Middle frontal gyrus (tissue), 1 donor: Measurements from ENCODE around the gene LCK.
A peak's percentile ranks its signal among the peaks of the same experiment; 100 is the strongest.

Experiments
- DNase-seq: peaks from one replicate; pipeline ENCODE4 v3.0.0-alpha.2; 2015; ENCODE audit warnings: low spot score; ENCODE audit errors: extremely low spot score

The LCK gene

DNA sequence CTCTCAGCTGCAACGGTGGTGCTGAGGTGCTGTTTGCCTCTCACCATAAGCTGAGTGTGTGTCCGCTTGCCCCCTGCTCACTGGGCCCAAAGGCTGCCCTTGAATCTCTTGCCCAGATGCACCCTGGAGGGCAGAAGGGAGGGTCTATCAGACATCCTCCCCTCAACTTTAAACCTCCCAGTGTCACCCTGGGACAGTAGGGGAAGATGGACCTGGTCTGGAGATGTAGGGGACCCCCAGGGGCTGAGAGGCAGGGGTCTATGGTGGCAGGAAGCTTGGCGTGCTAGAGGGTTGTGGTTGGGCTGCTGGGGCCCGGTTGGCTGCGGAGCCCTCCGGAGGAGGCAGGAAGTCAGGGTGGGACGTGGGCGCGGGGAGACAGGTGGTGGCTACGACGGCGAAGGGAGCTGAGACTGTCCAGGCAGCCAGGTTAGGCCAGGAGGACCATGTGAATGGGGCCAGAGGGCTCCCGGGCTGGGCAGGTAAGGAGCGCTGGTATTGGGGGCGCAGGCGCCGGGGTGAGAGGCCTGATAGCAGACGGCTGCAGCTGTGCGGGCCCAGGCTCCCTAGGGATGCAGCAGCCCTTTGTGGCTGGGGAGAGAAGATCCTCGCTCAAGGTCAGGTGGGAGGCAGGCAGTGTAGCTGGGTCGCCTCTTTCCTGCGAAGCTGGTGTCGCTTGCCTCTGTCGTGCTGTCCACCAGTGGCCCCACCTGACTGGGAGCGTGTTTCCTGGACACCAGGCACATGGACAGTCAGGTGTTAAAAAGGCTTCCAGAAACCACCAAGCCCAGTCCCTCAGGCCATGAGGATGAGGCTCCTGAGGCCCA, at the start of gene LCK:
Gene LCK, plus strand, starts transcription at position 373 of the 824 bp plus-strand sequence. CDS start 23,065 bp downstream, outside the sequence.
- DNase-seq = no peak

DNA sequence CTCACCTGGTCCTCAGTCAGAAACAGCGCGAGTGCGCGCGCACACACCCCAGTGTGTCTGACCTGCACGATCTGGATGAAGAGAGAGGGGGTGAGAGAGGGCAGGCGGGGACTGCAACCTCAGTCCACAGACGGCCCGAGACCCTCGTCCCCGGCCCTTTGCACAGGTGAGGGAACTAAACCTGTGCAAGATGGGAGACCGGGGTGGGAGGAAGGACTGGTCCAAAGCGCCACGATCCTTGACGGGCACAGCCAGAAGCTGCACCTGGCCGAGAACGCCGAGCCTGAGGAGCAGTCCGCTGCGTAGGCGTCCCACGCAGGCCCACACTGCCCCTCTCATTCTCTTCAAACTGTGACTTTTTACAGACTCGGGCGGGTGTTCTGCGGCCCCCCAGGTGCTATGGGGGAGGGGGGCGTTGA, 46.1 kb upstream of the LCK start:
- DNase-seq = no peak

DNA sequence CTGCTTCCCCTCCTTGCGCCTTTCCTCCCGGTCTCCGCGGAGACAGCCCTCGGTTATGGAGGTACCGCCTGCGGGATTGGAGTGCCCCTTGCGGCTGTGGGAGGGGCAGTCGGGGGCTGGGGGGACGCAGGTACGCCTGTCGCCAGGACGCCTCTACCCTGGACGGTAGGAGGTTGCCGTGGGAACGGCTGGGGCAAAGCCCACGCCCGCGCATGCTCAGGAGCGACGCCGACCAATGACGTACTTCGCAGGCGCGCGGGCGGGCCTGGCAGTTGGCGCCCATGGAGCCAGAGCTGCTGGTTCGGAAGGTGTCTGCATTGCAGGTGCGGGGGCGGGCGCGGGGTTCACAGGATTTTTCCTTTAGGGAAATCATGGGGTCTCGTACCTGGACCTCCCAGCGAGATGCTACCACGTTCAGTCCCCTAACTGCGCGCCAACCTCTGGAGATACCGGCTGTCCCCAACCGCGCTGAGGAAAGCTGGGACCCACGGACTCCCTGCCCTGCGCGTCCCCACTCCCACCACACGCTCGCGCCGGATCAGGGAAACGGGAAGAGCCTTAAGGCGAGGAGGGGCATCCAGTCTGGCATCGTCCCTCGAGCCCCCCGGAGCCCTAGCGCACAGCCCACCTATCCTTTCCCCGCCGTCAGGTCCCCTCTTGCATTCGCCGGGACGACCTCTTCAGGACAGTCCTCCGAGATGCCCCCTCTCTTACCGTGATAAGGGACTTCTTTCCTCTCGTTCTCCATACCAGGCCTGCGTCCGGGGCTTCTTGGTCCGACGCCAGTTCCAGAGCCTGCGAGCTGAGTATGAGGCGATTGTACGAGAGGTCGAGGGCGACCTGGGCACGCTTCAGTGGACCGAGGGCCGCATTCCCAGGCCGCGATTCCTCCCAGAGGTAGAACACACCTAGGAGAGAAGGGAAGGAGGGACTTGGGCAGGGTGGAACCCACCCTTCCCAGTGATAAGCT, 45.4 kb upstream of the LCK start, which contains the start of gene IQCC:
Gene IQCC, plus strand, starts transcription at position 271 of the 970 bp plus-strand sequence. Its CDS starts 11 bp downstream, at position 282.
- DNase-seq = peak; percentile 81

DNA sequence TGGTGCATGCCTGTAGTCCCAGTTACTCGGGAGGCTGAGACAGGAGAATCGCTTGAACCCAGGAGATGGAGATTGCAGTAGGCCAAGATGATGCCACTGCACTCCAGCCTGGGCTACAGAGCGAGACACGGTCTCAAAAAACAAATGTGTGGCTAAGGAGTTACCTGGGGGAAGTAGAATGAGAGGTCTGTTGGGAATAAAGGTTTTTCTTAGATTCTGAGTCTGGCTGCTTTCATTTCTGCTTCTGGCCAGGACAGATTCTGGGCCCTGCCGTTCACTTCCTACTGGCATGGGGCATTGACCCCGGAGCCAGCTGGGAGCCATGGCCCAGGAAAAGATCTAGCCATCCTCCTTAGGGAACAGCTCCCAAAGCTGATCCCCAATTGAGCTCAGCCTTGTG, 42.6 kb upstream of the LCK start:
- DNase-seq = no peak

DNA sequence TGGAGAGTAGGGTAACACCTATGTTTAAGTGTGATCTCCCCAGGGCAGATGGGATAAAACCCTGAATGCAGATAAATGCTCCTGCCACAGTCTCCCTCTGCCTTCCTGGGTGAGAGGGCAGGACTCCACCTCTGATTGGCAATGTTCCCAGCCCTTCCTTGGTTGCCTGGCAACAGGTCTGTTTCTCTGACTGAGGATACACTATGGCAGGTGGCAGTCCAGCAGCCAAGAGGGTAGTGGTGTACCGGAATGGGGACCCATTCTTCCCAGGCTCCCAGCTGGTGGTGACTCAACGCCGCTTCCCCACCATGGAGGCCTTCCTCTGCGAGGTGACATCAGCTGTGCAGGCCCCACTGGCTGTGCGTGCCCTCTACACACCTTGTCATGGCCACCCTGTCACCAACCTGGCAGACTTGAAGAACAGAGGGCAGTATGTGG, 42.2 kb upstream of the LCK start, which contains the start of gene DCDC2B:
Gene DCDC2B, plus strand, starts transcription at position 199 of the 438 bp plus-strand sequence. Its CDS starts 5 bp downstream, at position 204.
- DNase-seq = no peak

DNA sequence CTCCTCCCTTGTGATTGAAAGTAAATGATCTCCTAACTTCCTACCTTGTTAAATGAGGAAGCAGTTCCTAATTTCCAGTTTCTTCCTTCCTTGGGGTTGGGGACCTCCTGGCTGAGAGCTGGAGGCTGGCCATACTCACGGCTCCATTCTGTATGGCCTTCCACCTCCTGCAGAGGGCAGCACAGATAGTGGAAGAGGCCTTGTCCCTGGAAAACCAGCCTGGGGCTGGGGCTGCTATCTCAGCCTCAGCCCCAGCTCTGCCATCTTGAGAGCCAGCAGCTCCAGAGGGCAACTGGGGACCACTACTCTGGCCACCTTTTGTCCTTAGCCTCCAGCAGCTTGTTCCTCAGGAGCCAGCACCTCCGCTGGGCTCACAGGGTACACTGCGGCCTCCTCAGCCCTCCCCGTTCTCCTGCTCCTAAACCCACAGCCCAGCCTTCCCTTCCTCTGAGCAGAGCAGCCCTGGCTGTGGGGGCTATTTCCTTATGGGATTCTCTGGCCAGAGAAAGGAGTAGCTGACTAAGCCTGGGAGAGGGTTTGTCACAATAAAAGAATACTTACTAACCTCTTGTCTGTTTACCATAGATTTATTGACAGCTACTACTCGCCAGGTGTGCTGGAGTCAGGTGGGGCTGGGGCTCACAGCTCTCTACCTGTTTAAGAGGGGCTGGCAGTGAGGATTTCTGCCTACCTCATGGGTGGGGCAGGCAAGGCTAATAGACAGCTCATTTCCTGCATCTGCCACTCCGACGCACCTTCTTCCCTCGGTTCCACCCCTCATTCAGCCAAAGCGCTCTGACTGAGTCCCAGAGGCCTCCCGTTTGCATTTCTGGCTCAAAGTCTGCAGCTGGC, 35.2 kb upstream of the LCK start:
- DNase-seq = no peak

DNA sequence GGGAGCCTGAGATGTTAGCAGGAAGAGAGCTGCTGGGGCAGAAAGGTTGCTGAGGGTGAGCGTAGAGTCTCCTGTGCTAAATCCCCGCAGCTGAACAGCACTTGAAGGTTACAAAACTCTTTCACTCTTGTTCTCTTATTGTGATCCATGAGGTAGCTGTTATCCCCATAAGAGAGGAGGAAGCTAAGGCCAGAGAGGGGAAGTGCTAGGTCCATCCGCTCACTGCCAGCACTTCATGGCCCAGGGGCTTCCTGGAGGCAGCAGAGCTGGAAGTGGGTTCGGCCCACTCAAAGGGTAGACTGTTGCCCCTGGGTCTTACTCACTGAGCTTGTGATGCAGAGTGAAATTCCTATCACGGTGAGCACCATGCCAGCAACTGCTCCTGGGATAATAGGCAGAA, 34.5 kb upstream of the LCK start:
- DNase-seq = no peak

DNA sequence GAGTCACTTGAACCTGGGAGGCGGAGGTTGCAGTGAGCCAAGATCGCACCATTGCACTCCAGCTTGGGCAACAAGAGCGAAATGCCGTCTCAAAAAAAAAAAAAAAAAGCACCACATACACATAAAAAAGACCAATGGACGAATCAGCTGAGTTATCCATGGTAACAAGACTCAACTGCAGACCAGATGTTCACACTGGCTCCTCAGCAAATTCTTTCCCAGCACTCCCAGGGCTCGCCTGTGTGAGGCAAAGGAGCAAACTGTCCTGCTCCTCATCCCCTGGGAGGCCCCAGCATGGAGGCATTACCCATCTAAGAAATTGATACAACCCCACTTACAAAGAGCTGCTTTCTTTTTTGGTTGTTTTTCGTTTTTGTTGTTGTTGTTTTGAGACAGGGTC, 32.0 kb upstream of the LCK start:
- DNase-seq = no peak

DNA sequence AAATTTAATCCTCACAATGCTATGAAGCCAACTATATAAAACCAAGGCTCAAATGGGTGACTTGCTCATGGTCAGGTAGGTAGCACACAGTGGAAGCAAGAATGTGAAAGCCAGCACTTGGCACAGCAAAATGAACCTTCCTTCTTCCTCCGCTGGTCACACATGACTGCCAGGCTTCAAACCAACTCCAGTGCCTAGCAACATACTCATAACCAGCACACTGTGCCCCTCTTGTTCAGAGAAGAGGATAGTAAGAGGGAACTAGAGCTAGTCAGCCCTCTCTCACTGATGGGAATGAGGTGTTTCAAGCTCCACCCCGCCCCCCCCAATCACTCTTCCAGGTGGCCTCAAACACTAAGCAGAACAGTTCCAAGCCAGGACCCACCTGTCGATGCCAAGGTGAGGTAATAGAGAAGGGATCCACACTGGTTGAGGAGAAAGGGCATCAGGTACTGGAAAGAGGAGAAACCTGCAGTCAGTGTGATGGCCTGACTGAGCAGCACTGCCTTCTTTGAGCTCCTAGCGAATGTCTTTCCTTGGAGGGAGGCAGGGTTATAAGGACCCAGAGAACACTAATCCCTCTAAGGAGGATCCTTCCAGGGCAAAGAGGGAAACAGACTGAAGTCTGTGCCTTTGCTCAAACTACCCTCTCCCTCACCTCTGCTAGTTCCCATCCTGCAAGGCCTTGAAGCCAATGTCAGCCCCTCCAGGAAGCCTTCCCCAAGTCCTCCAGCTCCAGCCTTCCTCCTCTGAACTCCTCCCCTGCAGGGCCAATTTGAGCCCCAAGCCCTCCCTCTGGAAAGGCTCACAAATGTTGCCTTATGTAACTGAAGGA, 30.1 kb upstream of the LCK start:
- no peak for DNase-seq

DNA sequence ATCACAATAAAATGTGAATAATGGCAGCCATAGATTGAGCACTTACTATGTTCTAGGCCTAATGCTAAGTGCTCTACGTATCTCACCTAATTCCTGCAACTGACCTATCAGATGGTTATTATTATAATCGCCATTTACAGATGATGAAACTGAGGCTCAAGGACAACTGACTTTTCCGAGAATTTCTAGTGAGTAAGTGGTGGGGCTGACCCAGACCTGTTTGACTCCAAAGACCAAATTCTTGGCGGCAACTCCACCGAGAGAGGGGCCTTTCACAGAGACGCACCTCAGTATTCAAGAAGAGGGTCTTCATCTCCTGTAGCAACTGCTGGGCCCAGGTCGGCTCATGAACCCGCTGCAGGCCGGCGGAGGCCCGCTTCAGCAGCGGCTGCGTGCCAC, 29.5 kb upstream of the LCK start:
- no peak for DNase-seq

DNA sequence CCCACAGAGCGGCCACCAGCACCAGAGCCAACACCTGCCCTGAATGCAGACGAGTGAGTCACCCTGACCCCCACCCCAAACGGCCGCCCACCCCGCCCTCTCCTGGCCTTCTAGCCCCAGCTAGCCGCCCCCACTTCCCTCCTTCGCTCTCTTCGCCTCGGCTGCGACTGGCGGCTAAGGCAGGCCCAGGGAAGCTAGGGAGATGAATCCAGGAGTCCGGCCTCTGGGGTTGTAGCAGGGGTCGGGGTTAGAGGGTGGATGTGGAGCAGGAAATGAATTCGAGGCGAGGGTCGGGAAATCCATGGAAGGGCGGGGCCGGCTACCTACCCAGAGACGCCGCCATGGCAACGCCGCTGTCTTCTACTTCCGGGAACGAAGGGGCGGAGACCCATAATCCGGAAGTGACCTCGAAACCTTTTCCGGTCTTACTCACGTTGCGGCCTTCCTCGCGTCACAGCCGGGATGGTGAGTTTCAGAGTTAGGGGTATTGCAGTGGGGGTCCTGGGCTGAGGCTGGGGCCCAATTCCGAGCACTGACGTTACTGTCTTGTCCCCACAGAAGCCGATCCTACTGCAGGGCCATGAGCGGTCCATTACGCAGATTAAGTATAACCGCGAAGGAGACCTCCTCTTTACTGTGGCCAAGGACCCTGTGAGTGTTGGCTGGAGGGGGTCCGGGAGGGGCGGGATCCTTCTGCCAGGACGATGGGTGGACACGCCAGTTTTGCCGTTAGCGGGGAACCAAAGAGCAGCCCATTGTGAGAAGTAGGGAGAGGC, 28.9 kb upstream of the LCK start, which contains the start of the genes EIF3I and TMEM234:
Gene EIF3I, plus strand, starts transcription at position 428 of the 776 bp plus-strand sequence. Its CDS starts 35 bp downstream, at position 463.
Gene TMEM234, minus strand, starts transcription at position 374 of the 776 bp plus-strand sequence. Its CDS starts 31 bp downstream, at position 343.
- DNase-seq = peak; percentile 87

DNA sequence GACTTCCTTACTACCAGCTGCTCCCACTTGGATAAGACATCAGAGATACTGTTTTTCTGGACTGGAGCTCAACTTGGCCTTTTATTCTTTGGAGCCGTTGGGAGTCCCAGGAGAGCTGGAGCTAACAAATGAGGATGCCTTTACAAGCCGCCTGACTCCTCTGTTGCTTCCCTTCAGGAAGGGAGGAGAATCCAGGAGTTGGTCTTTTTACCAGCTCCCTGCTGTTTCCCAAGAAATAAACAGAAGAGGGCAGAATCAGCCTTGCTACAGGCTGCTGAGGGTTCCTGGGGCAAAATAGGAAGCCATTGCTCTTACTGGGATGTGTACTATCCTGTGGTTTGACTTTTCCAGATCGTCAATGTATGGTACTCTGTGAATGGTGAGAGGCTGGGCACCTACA, 27.4 kb upstream of the LCK start:
- DNase-seq = no peak

DNA sequence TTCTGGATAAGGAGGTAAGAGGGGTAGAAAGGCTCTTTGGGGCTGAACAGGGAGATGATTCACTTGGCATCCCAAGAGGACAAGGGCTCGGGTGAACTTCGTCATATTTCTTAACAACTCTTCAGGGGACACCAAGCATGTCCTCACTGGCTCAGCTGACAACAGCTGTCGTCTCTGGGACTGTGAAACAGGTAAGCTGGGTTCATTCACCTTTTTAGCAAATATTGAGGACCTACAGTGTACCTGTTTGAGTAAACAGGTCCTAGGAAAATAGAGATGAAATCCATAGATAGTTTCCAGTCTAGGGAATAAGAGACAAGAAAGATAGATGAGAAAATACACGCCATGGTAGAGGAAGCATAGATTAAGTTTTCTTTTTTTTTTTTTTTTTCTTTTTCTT, 26.8 kb upstream of the LCK start:
- DNase-seq = no peak

DNA sequence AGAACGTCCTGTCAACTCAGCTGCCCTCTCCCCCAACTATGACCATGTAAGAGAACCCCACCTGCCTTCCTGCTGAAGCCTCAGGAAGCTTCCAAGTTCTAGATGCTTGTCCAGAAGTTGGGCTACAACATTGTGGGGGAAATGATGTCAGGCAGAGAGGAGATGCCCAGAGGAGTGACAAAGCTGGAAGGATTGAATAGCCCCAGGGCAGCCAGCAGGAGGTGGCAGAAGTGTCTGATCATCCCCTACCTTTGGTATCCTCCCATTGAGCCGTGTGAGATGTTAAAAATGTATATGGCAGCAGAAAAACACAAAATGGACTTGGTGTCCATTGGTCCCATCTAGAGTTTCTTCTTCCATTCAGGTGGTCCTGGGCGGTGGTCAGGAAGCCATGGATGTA, 22.3 kb upstream of the LCK start:
- DNase-seq = no peak

DNA sequence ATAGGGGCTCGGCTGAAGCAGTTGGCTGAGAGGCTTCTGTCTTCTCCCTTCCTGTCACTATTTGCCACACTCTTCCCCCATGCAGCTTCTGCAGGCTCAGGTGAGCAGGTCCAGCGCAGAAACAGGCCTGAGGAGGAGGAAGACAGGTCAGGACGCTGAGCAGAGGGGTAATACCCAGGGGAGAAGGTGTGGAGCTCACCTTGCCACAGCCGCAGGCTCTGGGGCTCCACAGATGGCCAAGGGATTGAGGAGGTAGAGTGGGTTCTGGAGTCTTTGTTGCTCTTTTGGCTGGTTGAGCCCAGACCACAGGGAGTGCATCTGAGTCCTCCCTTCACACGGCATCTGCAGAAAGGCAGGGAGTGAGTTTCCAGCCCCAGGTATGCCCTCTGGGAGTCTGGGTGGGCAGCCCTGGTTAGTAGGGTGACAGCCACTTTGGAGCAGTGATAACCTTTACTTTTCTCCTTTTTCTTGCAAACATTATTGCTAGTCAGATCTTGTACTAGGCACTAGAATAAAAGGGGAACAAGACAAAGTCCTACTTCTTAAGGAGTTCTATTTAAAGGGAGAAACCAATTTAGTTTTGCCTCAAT, 19.1 kb upstream of the LCK start:
- no peak for DNase-seq

DNA sequence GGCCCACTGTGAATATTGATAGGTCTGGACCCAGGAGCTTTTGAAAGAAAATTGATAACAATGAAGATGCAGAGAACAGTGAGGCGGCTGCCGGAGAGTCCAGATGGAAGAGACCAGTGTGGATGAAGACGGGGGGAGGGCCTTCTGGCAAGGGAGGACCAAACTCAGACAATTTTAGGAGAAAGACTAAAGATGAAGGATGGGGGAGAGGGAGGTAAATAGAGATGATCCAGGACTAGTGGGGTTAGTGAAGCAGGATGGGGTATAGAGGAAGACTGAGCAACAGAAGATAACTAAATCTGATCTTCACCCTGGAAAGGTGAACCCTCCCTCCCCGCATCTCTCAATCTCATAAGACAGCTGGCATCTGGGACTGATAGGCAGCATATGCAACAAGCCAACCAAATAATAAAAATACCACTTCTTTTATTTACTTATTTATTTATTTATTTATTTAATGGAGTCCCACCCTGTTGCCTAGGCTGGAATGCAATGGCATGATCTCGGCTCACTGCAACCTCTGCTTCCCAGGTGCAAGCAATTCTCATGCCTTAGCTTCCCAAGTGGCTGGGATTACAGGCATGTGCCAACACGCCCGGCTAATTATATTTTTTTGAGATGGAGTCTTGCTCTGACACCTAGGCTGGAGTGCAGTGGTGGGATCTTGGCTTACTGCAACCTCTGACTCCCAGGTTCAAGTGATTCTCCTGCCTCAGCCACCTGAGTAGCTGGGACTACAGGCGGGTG, 18.3 kb upstream of the LCK start:
- DNase-seq = no peak

DNA sequence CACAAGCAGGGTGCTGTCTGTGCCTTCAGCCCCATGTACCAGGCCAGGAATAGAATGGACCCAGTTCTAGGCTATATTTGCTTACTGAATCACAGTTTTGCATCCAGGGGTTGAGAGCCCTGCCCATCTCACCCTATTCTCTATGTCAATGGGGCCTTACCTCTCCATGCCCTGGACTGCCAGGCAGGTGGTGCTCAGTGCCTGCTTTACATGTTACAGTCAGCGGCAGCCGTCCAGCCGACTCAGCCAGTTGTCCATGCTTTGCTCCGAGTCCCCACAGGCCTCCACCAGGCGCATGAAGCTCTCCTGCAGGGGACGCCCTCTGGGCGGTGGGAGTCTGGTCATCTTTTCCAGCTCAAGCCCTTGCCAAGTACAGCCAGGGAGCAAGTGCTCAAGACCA, 16.3 kb upstream of the LCK start:
- no peak for DNase-seq

DNA sequence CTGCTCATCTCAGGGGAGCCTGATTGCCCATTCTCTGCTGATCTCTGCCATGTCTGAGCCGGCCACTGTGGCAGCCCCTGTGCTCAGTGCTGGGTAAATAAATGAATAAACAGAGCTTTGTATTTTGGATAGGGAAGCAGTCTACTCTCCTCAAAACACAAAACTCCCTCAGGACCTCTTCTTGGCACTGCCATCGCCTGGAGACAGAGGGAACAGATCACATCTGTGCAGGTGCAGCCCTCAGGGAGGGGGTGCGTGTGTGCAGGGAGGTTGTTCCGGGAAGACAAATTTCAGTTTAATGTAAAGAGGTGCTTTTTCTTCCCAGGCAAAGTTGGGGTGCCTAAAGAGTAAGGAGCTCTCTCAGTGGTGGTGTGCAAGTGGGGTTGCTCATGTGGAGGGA, 11.7 kb upstream of the LCK start:
- no peak for DNase-seq
